Spleen (tissue), 7 donors: ENCODE measurements around the gene TTC7B.
A peak's percentile ranks its signal among the peaks of the same experiment; 100 is the strongest.

Experiments
- POLR2AphosphoS5 ChIP-seq, 3 donors: sonication (generic); formaldehyde crosslinking; IDR thresholded peaks; one replicate each; pipeline ENCODE4 v1.5.1; 2017; ENCODE audit warnings: antibody characterized with exemption in 3 of 3
- TF ChIP-seq, protein P1 (sequence below), 11 experiments: fragments of 200-600 bp in 7 of 11; fragments of 450-650 bp in 4 of 11; sonication (generic) in 4 of 11; IDR thresholded peaks in 8 of 11; conservative IDR thresholded peaks in 3 of 11; 1 replicate in 7 of 11; 2 replicates in 4 of 11; pipeline versions ENCODE4 v1.4.0 to v1.8.0; 2016 to 2021; ENCODE audit warnings: antibody characterized with exemption in 11 of 11, inconsistent platforms in 4 of 11, mild to moderate bottlenecking in 1 of 11
- donor health status: DM: no; HTN: no; CAD: no; lungs with moderate emphysema.
- donor health status: DM: no; HTN: no; CAD: no.
- donor health status: DM: no; HTN: no; CAD: no.

DNA sequence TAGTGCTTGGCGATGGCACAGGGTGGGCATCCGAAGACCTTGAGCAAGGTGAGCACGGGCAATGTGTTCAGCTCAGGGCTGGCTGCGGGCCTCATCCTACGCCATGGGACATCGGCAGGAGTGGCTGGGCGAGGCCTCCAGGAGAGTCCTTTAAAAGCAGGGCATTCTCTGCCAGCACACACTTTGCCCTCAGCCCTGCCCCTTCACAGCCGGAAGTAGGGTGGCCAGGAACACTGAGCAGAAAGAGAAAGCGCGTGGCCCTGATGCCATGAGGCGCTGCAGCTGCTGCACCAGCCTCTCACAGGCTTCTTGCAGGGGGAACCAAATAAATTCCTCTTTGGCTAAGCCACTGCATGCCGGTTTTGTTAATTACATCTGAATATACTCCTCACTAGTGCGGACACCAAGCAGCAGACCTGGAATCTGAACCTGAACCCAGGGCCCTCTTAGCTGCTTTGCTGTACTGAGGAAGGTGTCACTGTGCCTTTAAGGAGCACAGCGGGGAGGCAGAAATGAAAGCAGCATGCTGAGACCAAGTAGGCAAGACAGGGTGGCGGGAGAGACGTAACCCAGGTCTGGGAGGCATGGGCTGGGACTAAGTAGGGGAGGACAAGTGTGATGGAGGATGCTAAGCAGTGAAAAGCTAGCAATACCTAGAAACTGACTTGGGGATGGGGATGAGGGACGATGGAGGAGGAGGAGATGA is 155.2 kb downstream of the TTC7B start:
- TF ChIP-seq, protein P1, sequence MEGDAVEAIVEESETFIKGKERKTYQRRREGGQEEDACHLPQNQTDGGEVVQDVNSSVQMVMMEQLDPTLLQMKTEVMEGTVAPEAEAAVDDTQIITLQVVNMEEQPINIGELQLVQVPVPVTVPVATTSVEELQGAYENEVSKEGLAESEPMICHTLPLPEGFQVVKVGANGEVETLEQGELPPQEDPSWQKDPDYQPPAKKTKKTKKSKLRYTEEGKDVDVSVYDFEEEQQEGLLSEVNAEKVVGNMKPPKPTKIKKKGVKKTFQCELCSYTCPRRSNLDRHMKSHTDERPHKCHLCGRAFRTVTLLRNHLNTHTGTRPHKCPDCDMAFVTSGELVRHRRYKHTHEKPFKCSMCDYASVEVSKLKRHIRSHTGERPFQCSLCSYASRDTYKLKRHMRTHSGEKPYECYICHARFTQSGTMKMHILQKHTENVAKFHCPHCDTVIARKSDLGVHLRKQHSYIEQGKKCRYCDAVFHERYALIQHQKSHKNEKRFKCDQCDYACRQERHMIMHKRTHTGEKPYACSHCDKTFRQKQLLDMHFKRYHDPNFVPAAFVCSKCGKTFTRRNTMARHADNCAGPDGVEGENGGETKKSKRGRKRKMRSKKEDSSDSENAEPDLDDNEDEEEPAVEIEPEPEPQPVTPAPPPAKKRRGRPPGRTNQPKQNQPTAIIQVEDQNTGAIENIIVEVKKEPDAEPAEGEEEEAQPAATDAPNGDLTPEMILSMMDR (IDR thresholded peaks at IDR 0.05 in 8 of 11, conservative IDR thresholded peaks at IDR 0.05 in 3 of 11): no peak
- TF ChIP-seq POLR2AphosphoS5 (IDR thresholded peaks at IDR 0.05): peak in 1 of 3 donors; percentile 24
